PC-9 (cell line): ENCODE data around the gene ZNF264. TPM values are rescaled to one million over a fixed set of nuclear protein-coding genes. Genes with fewer than 3 reads are reported as not detected.

Experiments used
- BruUV-seq: library from RNA; stranded (reverse); fragments of 400-500 nt; replicated peaks from 2 replicates; lab custom pipeline; 2021; lab: Mats Ljungman, UMichigan
- CTCF ChIA-PET: fragments of 300-600 bp; sonication (Branson Sonifier 250); formaldehyde crosslinking; loops from one replicate; lab custom pipeline; 2022; ENCODE audit warnings: antibody characterized with exemption; lab: Charles Lee
- POLR2A ChIA-PET: fragments of 300-600 bp; sonication (Branson Sonifier 250); formaldehyde crosslinking; loops from one replicate; lab custom pipeline; 2022; ENCODE audit warnings: antibody characterized with exemption; ENCODE audit not compliant: unreplicated experiment; lab: Charles Lee
- DNase-seq, 2 experiments: peaks; one replicate each; pipeline versions ENCODE4 v3.0.0 to v3.0.0-alpha.2; 2015 to 2022; ENCODE audit warnings: mixed read lengths in 1 of 2
- H2AFZ ChIP-seq: fragments of 200-600 bp; sonication (generic); 2 replicates; pipeline ENCODE4 v1.8.1; 2017; ENCODE audit warnings: antibody characterized with exemption
- H3F3A ChIP-seq: fragments of 200-600 bp; sonication (generic); 2 replicates; pipeline ENCODE4 v1.8.1; 2017; ENCODE audit warnings: antibody characterized with exemption, mild to moderate bottlenecking, low read depth; ENCODE audit not compliant: insufficient read depth
- H3K27ac ChIP-seq: fragments of 200-600 bp; sonication (generic); 2 replicates; pipeline ENCODE4 v1.6.1; 2016; ENCODE audit warnings: mixed run types
- H3K27me3 ChIP-seq: fragments of 200-600 bp; sonication (generic); 2 replicates; pipeline ENCODE4 v1.6.1; 2016; ENCODE audit warnings: low read depth, mixed run types; ENCODE audit not compliant: insufficient read depth
- H3K36me3 ChIP-seq: fragments of 200-600 bp; sonication (generic); 2 replicates; pipeline ENCODE4 v1.6.1; 2016; ENCODE audit warnings: low read depth, mixed run types
- H3K4me1 ChIP-seq: fragments of 200-600 bp; sonication (generic); replicated peaks from 2 replicates; pipeline ENCODE4 v1.6.1; 2016; ENCODE audit warnings: mixed run types; ENCODE audit not compliant: insufficient read depth
- H3K4me2 ChIP-seq: fragments of 200-600 bp; sonication (generic); 2 replicates; pipeline ENCODE4 v1.6.1; 2017; ENCODE audit warnings: mixed run types
- H3K4me3 ChIP-seq: fragments of 200-600 bp; sonication (generic); 2 replicates; pipeline ENCODE4 v1.6.1; 2016; ENCODE audit warnings: mixed run types
- H3K79me2 ChIP-seq: fragments of 200-600 bp; sonication (generic); 2 replicates; pipeline ENCODE4 v1.6.1; 2017; ENCODE audit warnings: low read depth, mixed run types
- H3K9me2 ChIP-seq: fragments of 200-600 bp; sonication (generic); 2 replicates; pipeline ENCODE4 v1.8.1; 2017; ENCODE audit warnings: mild to moderate bottlenecking; ENCODE audit not compliant: insufficient read depth
- H3K9me3 ChIP-seq: fragments of 200-600 bp; sonication (generic); 2 replicates; pipeline ENCODE4 v1.8.1; 2016; ENCODE audit warnings: low read depth; ENCODE audit not compliant: insufficient read depth
- H4K20me1 ChIP-seq: fragments of 200-600 bp; sonication (generic); 2 replicates; pipeline ENCODE4 v1.8.1; 2017; ENCODE audit not compliant: insufficient read depth
- EZH2 ChIP-seq: fragments of 200-600 bp; sonication (generic); IDR thresholded peaks from 2 replicates; pipeline ENCODE4 v1.8.0; 2017; ENCODE audit warnings: antibody characterized with exemption, low read depth
- intact Hi-C: fragments of 100-400 bp; cut with micrococcal nuclease; formaldehyde crosslinking; loops from one replicate; pipeline ENCODE4 v1.10.0; 2022; ENCODE audit not compliant: unreplicated experiment
- total RNA-seq: library from RNA; stranded (reverse); gene quantifications from 2 replicates; pipeline ENCODE4 v1.2.3, GENCODE V29; 2021
- TF ChIP-seq, protein P1 (sequence below): fragments of 200-600 bp; sonication (generic); conservative IDR thresholded peaks from 2 replicates; pipeline ENCODE4 v1.6.1; 2017; ENCODE audit warnings: mixed run types, antibody characterized with exemption, mild to moderate bottlenecking, moderate library complexity

Gene ZNF264
- total RNA-seq, 1 experiment from 2014 or later = 30.6 TPM

DNA sequence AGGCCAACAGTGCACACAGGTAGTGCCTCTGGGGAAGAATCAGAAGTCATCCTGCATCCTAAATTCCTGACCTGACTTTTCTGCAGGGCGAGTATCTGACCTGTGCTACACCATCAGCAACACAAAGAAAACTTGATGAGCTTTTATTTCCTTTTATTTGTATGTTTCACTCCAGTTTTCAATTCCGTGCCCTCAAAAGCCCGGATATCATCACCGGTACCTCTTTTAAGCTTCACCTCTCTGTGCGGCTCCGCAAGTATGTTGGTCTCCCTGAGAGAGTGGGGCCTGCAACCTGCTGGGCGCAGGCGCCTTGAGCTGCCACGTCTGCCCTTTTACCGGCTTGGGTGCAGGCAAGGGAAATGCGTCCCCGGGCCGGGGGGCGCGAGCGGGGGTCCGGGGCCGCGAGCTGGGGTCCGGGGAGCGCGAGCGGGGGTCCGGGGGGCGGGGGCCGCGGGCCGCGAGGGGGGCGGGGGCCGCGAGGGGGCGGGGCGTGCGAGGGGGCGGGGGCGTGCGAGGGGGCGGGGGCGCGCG lies 19.7 kb upstream of the ZNF264 start:
- Histone ChIP-seq H3K4me3 (peak overlapping the region; percentile 42; the same call in 1 of the 2 replicates), H3K79me2 (no peaks in the 10 kb centered on the region), H3F3A (peaks cover 19% of the 10 kb centered on the region), H4K20me1 (no peaks in the 10 kb centered on the region), H3K4me1 (0 out of 2 replicates have a peak, but pooled peaks cover 6% of the 10 kb centered on the region), H3K27me3 (peaks cover 16% of the 10 kb centered on the region; the same call in 1 of the 2 replicates), H2AFZ (peak overlapping the region; percentile 72; the same call in 1 of the 2 replicates), H3K9me2 (no peaks in the 10 kb centered on the region), H3K27ac (no peak overlapping the region), H3K4me2 (peak overlapping the region; percentile 57), H3K9me3 (peaks cover 16% of the 10 kb centered on the region; the same call in 1 of the 2 replicates), H3K36me3 (peaks cover 6% of the 10 kb centered on the region; the same call in 1 of the 2 replicates)
- TF ChIP-seq, protein P1, sequence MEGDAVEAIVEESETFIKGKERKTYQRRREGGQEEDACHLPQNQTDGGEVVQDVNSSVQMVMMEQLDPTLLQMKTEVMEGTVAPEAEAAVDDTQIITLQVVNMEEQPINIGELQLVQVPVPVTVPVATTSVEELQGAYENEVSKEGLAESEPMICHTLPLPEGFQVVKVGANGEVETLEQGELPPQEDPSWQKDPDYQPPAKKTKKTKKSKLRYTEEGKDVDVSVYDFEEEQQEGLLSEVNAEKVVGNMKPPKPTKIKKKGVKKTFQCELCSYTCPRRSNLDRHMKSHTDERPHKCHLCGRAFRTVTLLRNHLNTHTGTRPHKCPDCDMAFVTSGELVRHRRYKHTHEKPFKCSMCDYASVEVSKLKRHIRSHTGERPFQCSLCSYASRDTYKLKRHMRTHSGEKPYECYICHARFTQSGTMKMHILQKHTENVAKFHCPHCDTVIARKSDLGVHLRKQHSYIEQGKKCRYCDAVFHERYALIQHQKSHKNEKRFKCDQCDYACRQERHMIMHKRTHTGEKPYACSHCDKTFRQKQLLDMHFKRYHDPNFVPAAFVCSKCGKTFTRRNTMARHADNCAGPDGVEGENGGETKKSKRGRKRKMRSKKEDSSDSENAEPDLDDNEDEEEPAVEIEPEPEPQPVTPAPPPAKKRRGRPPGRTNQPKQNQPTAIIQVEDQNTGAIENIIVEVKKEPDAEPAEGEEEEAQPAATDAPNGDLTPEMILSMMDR = no peak
- TF ChIP-seq EZH2 = no peak
- intact Hi-C loops = no loop called here
- no TSS peak for BruUV-seq
- ChIA-PET CTCF (no interaction called here), POLR2A (interaction anchor here (0.5 to 0.6 kb wide), 2 partner anchors 584 to 857 kb away, joined by 6 to 16 read pairs; partner anchors contain the start of gene ZSCAN5A)
- peak in 1 of 2 experiments; percentile 35 for DNase-seq

DNA sequence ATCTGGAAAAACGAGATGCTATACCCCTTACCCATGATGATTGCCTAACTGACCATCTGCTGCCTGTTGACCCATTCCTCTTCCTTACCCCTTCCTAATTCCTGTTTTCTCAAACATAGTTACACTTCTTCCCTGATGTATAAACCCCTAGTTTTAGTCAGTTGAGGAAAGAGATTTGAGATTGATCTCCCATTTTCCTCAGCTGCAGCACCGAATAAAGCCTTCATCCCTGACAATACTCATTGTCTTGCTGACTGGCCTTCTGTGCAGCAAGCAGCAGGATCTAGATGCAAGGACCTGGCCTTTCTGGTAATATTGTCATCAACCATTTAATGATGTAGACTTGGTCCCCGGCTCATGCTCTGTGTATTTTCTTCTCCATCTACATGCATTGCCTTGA lies 999 bp upstream of the ZNF264 start:
- peaks cover 15% of the 10 kb centered on the region for H3K4me1 ChIP-seq
- H3K9me2 ChIP-seq = no peaks in the 10 kb centered on the region
- H3K36me3 ChIP-seq = peaks cover 25% of the 10 kb centered on the region
- no peaks in the 10 kb centered on the region for H4K20me1 ChIP-seq
- no peak for DNase-seq
- CTCF ChIA-PET = no interaction called here
- H3K4me3 ChIP-seq = peak overlapping the region; percentile 82; the same call in 1 of the 2 replicates
- no TSS peak for BruUV-seq
- H3K27ac ChIP-seq = no peak overlapping the region
- H3K27me3 ChIP-seq = peaks cover 17% of the 10 kb centered on the region; the same call in 1 of the 2 replicates
- TF ChIP-seq, protein P1 = no peak
- no peak for TF ChIP-seq EZH2
- no peak overlapping the region for H3K4me2 ChIP-seq
- intact Hi-C loops = no loop called here
- peaks cover 32% of the 10 kb centered on the region for H3K79me2 ChIP-seq
- H3F3A ChIP-seq = no peaks in the 10 kb centered on the region
- POLR2A ChIA-PET = no interaction called here
- H3K9me3 ChIP-seq = peaks cover 24% of the 10 kb centered on the region
- no peak overlapping the region; the same call in 1 of the 2 replicates for H2AFZ ChIP-seq

DNA sequence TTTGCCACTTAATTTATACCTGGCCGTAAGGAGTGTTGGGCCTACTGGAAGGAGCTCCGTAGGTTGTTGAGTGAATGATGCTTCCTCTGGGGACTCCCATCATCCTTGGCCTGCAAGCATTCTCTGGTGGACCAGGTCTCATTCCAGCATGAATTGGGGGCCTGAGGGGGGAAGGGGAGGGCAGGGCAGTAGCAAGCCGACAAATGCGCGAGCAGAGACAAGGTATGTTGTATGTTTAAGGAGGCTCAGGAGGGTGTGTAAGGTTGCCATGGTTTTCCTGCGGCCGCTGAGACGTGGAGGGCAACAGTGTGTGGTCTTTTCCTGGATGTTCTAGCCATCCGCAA lies 749 bp downstream of the ZNF264 start:
- H2AFZ ChIP-seq = peak overlapping the region; percentile 97
- intact Hi-C loops = no loop called here
- peak overlapping the region; percentile 97 for H3K4me2 ChIP-seq
- DNase-seq = no peak
- 0 out of 2 replicates have a peak, but pooled peaks cover 5% of the 10 kb centered on the region for H3K27me3 ChIP-seq
- no peaks in the 10 kb centered on the region for H3F3A ChIP-seq
- H3K27ac ChIP-seq = no peak overlapping the region
- peaks cover 34% of the 10 kb centered on the region for H3K36me3 ChIP-seq
- H3K4me1 ChIP-seq = peaks cover 15% of the 10 kb centered on the region
- no TSS peak for BruUV-seq
- peaks cover 32% of the 10 kb centered on the region for H3K79me2 ChIP-seq
- H3K9me3 ChIP-seq = peaks cover 24% of the 10 kb centered on the region
- no peaks in the 10 kb centered on the region for H4K20me1 ChIP-seq
- peak overlapping the region; percentile 82 for H3K4me3 ChIP-seq
- POLR2A ChIA-PET = interaction anchor here (0.8 kb wide), 1 partner anchor 31 kb away, joined by 4 read pairs; no protein-coding TSS in a partner anchor
- no peaks in the 10 kb centered on the region for H3K9me2 ChIP-seq
- no peak for TF ChIP-seq EZH2
- TF ChIP-seq, protein P1 = no peak
- CTCF ChIA-PET = no interaction called here
